HG03280 (cell line): ENCODE results near the gene CEMIP.

Experiments used
- ATAC-seq: cut with Tn5 transposase; IDR thresholded peaks from one replicate; pipeline ENCODE4 v1.9.1; 2021; ENCODE audit warnings: mild to moderate bottlenecking, moderate library complexity; ENCODE audit not compliant: unreplicated experiment

The CEMIP gene

DNA sequence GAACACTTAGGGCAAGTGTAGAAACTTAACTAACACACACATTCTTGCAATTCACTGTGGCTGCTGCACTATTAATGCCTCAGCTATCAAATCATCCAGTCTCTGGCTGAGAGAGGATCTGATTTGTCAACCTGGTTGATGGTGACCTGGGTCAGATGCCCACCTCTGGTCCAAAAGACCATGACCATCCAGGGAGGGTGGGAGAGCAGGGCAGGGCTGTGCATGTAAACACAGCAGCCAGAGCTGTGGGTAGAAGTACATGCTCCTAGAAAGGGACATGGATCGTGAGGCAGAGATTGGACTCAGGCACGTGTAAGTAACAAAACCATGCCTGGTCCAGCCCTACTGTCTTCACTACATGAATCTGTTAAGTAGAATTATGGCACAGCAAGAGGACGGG, 193.1 kb downstream of the CEMIP start:
- ATAC-seq = no peak

DNA sequence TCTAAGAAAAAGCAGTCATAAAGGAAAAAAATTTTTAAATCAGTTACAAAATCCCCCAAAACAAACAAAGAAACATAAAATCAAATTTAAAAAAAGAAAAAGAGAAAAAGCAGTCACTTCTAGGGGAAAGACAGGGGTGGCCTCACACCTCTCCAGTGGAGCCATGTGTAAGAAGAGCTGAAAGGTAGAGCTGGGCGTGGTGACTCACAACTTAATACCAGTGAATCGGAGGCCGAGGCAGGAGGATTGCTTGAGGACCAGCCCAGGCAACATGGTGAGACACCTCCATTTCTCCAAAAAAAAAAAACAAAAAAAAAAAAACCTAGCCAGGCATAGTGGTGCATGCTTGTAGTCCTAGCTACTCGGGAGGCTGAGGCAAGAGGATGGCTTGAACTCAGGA, 195.7 kb downstream of the CEMIP start:
- no peak for ATAC-seq

DNA sequence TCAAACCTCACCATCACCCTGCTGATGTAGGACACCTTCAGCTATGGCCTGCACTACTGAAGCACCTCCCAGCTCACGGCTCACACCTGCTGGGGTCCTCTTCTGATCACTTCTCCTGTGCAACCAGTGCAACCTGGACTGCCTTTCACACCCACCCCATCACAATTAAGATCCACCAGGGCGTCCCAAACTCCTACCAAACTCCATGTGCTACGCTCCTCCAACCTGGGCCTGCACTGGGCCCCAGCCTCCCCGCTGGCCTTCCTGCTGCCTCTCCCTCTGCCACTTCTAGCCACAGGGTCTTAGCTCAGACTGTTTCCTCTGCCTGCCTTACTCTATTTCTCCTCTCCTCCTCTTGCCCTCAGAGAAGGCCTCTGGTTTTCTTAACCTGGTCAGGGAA, 197.7 kb downstream of the CEMIP start:
- no peak for ATAC-seq

DNA sequence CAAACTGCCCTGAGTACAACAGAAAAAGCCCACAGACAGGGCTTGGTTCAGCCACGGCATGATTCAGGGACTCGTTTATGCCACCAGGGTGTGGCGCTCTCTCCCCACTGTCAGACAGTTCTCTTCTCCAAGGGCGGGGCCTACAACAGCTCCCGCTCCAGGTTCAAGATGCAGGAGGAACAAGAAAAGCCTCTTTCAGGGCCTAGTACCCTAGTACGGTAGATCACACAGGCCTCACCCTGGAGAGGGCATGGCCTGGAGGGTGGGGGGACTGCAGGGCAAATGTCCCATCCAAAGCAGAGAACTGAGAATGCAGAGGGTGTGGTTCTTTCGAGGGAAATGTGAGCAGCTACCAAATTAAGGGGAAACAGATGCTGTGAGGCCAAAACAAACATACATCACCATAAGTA, 198.5 kb downstream of the CEMIP start:
- ATAC-seq = no peak

DNA sequence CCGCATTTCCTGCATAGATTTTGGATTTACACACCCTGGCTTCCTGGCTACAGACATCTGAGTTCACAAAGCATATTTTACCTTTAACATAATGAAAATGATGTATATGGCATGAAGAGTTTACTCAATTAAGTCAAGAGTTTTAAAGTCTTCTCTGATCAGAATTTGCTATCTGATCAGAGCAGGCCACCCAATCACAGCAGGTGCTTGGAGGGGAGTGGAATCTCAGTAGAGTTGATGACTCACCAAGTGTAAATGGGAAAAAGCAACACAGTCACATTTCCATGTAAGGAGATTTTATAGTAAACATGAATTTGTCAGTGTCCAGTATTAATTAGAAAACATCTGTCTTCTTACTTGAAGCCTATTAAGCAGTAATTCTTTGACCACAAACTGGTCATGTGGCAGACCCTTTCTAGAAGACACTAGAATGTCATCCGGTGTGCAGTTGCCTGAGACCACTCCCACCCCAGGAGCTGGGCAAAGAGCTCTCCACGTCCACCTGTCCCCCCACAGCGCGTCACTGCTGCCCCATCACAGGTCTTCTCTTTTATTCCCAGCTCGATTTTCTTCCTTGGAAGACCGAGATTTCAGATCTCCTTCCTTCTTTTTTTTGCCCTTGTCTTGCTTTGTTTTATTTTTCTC, 199.6 kb downstream of the CEMIP start:
- ATAC-seq = no peak

DNA sequence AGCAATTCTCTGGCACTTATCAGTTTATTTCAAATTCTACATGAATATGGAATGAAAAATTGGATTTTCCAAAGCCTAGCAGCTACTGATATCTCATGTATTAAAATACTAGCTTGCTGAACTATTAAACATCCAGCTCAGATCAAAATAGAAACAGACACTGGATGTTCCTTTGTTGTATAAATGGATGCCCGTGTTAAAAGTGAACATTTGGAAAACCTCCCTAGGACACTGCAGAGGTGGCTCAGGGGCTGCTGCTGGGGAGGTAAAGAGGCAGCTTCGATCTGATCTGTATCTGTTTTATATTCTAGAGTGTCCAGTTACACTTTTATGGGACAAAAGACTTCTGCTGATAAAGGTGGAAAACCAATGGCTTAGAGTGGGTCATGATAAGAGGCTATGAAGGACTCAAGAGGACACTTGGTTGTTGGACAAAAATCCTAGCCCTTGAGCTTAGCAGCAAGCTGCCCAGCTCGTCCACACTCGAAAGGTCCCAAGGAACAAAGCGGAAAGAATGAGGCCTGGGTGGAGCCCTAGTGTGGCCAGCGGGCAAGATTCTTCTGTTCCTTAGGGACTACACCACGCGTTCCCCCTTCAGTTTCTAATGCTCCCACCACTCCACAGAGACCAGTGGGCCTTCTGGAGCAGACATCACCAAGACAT, 200.5 kb downstream of the CEMIP start:
- ATAC-seq = no peak

DNA sequence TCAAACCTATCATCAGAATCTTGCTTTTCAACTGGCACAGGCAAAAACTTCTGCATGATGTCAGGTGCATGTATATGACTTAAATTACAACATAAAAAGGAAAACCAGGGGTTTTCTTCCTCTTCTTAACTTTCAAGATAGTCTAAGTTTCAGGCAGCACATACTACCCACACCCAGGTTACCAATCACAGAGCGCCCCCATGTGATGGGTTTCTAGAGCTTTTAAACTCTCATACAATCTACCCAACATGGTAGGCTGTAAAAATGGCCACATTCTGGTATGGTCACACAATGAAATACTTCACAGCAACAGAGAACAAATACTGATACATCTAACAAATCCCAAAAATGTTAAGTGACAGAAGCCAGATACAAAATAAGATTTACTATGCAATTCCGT, 203.0 kb downstream of the CEMIP start:
- ATAC-seq = no peak

DNA sequence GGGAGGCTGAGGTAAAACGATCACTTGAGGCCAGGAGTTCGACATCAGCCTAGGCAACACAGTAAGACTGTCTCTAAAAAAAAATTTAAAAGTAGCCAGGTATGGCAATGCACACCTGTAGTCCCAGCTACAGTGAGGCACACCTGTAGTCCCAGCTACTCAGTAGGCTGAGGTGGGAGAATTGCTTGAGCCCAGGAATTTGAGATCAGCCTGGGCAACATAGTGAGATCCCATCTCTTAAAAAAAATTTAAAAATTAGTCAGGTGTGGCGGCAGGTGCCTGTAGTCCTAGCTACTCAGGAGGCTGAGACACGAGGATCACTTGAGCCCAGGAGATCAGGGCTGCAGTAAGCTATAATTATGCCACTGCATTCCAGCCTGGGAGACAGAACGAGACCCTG, 203.7 kb downstream of the CEMIP start:
- ATAC-seq = no peak

DNA sequence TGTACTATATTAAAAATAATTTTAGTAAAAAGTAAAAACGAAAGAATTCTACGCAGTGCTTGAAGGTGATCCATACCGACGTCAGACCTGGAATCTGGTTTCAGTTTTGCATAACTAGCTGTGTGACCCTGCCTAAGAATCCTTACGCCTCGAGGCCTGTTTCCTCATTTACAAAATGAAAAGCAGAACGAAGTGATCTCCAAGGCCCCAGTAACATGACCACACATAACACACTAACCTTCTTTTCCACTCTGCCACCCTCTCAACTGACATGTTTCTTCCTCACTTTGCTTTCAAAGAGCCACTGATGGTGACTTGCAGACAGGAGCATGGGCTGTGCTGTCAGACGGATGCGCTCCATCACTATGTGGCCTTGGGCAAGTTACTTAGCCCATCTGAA, 205.7 kb downstream of the CEMIP start:
- ATAC-seq = no peak

DNA sequence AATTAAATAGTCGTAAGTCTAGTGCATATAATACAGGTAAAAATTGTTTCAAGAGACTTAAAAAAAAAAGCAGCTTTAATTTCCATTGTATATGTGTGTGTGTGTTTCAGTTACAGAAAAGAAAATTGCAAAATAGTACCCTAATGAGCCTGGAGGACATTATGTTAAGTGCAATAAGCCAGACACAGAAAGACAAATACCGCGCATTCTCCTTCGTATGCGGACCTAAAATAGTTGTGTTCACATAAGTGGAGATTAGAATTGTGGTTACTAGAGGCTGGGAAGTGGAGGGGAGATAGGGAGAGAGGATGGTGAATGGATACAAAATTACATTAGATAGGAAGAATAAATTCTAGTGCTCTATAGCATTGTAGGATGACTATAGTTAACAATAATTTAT, 206.8 kb downstream of the CEMIP start:
- ATAC-seq = no peak

DNA sequence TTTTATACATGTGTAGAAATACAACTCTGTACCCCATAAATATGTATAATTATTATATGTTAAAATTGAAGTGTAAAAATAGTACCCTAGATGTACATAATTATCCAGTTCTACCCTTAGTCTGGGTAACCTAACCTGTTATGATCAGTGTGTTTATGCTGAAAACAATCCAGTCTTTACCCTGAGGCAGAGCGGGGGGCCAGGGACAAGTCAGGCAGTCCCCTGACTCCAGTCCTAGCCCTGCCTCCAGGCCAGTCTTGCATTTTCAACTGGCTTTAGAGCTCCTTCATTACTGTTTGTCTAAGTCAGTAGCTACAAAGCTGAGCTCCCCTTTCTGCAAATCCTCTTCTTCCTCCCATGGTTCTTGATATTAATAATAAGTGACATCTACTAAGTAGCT, 207.3 kb downstream of the CEMIP start:
- ATAC-seq = no peak

DNA sequence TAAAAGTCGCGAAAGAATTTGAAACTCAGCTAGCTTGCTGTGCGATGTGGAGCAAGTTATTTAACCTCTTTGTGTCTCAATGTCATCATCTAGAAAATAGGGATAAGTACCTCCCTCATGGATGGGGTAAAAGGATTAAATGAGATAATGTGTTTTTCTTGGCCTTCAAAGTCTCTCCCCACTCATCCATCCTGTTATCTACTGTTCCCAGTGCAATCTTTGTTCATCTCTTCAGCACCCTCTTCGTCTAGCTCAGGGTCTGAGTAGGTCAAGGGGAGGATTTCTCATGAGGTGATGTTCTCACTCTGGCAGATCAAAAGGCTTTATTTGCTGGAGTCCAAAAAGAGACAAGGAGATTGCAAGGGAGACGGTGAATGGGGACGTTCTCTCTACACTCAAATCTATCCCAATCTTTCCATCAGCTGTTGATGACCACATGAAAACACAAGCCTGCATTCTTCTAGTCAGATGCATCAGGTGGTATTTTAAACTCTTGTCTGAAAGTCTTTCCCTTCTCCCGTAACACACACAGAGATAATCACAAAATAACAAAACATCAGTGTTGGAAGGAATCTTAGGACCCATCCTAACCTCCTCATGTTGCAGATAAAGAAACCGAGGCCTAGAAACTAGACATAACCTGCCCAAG, 209.1 kb downstream of the CEMIP start:
- ATAC-seq = no peak

DNA sequence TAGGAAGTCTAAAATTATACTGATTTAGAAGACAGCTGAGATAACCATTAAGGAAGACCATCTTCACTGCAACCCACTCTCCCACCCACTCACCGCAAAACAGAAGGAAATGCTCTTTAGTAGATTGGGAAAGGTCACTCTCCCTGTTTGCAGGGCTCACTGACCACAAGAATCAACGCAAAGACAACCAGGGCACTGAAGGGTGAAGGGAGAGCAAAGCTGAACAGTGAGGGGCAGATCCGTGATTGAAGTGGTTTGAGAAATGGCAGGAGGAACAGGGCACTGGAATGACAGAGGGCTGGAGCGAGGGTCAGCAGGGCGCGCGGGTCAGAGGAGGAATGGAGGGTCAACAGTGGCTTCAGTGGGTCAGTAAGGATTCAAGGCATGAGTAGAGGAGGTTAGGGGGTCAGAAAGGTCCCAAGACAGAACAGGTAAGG, 209.9 kb downstream of the CEMIP start:
- peak; percentile 1 for ATAC-seq

DNA sequence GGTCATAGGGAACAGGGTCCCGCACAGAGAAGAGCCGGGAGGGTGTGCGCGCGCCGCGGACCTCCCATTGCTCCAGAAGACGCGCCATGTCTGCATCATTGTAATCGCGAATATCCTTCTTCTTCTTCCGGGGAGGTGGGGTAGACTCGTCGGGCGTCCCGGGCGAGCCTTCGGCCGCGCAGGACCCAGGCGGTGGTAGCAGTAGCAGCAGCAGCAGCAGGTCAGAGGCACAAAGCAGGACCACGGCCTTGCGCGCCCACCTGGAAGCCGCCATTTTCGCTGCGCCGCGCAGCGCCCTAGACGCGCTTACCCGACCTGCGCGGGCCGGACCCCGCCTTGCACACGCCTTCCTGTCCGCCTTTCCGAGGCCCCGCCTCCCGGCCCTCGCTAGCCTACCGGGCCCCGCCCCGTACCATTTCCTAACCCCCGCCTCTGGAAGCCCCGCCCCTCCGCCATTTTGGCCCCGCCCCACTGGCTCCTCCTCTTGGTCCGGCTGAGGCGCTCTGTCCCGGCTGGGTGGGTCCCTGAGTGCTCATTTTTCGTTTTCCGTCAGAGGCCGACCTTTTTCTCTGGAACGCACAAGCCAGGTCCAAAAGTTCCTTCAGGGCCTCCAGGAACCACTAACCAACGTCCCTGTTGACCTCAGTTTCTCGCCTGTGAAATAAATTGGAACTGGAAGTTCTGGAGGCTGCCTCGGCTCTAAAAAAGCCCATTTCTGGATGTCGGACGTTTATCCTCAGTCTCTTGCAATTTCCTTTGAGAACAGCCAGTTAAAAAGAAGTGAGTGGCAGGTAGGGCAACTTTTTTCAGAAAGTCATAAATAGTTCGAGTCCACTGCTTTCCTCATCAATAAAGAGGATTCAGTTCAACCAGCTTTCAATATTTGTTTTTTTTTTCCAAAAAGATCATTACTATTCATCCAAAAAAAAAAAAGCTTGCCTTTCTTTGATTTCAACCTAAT, 210.6 kb downstream of the CEMIP start, which contains the start of gene MESD:
MESD (minus strand) TSS at position 302 of the 961 bp plus-strand sequence; CDS start at position 274, 28 bp downstream.
- ATAC-seq = peak; percentile 94

DNA sequence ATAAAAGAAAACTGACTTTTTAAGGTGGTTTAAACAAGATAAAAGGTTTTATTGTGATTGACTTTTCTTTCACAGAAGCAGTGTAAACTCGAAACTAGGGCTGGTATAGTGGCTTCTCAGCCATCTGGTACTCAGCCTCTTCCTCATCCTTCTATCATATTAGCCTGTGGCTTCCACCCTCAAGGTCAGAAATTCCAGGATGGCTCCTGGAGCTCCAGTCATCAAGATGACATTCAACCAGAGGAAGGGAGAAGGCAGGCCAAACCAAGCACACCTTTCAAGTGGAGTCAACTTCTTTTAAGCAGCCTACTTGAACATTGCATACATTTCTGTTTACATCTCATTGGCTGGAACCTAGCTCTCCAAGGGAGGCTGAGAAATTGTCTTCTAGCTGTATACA, 211.8 kb downstream of the CEMIP start:
- ATAC-seq = no peak

DNA sequence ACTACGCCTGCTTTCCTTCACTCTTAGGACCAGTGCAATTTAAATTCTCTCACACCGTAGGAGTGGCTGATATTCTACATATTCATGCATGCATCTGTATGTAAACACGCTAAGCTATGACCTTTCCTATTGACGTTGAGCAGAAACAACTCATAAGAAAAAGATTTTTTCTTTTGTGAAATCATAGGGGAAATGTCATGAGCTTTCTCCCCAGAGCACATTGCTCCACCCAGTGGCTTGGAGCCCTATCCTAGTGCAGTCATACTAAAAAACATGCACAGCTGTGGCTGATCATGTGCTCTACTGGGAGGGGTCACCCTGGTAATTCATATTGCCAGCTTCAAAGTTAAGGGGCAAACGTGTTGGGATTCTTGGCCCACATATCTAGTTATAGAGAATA, 212.3 kb downstream of the CEMIP start:
- ATAC-seq = no peak

DNA sequence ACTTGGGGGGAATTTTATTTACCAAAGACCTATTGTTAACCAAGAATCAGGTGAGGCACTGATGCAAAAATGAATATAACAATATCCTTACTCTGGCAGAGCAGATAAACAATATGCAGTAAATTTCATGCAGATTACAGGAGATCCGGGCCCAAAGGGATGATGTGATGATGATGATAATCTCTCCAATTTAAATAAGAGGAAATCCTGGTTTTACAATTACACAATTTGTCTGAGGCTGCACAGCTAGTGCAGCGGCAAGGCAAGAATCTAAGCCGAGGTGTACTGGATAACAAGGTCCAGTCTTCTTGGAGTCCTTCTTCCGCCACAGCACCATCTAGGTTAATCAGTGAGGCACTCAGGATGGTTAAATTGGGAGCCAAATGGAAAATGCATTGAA, 212.8 kb downstream of the CEMIP start:
- ATAC-seq = no peak

DNA sequence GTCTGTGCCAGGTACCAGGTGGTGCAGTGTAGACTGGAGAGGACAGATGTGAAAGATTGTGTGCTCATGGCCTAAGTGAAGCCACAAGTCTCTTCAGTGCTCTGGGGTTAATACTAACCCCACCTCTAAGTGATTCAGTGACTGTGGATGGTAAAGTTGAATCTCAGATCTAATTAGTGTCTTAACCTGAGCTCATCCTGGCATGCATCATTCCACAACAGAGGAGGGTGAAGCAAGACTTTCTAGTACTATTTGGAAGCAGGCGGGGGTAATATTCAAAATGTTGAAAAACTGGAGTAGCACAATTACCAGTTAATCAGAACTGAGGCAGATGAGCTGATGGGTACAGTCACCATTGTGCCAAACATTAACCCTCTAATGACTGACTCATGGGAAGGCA, 213.3 kb downstream of the CEMIP start:
- ATAC-seq = no peak

DNA sequence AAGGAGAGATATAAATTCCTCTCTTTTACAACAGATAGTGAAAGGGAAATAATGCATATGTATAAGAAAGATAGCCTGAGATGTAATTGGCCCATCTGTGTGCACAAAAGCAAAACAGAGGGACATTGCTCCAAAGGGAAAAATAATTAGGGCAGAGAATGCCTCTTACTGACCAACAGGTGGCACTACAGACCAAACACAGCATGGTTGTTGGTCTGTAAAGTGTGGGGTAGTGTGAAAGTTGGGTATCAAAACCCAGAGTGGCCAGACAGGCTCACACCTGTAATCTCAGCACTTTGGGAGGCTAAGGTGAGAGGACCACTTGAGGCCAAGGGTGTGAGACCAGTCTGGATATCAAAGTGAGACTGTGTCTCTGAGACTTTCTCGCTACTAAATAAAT, 217.1 kb downstream of the CEMIP start:
- no peak for ATAC-seq

DNA sequence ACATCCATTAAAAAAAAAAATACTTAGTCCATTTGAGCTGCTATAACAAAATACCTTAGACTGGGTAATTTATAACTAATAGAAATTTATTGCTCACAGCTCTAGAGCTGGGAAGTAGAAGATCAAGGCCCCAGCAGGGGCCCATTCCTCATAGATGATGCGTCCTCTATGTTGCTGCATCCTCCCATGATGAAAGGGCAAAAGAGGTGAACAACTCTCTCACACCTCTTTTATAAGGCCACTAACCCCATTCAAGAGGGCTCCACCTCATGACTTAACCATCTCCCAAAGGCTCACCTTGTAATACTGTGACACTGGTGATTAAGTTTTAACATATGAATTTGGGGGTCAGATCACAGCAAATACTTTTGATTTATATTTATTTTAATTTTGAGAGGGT, 218.5 kb downstream of the CEMIP start:
- no peak for ATAC-seq

DNA sequence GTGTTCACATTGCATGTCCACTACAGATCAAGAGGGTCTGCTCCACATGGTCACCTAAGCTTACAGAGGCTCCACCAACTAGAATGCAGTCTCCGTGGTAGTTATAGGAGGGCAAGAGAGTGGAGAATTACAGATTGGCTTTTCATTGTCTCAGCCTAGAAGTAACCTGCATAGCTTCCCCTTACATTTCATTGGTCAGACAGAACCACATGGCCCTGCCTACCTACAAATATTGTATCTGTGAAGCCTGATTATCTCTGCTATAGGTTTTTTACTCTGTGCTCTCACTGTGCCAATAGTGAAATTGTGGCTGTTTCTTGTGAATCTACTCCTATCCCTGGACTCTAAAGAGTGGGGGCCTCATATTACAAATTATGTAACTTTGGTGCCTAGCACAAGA, 219.1 kb downstream of the CEMIP start:
- ATAC-seq = no peak
